Measurements from ENCODE around the gene CIART.

- TF ChIP-seq CTCF (IDR thresholded peaks at IDR 0.05; ENCODE audit: low read depth, low read length) (no peak), EZH2phosphoT487 (IDR thresholded peaks at IDR 0.05; ENCODE audit: low read depth) (no peak)
These were observed 6.0 kb downstream of the CIART start for GRCh38 chr1:150288382-150288781.

Data from OCI-LY3 (cell line).